ENCODE measurements around the gene MYO1B. TPM values are rescaled to one million over a fixed set of nuclear protein-coding genes. Genes with fewer than 3 reads are reported as not detected.

Gene MYO1B
- total and polyA plus RNA-seq, 10 of the 15 experiments (the other 5 are each of a cell fraction or from before 2014, with no cell fraction given) = 0.10 to 4.2 (median 1.6) TPM

- H3K27ac ChIP-seq (ENCODE audit: control insufficient read depth, insufficient read depth) = no peak overlapping the region
- no peaks in the 10 kb centered on the region for H4K20me1 ChIP-seq (ENCODE audit: control insufficient read depth, insufficient read depth)
- no peak overlapping the region for H3K4me2 ChIP-seq (ENCODE audit: control insufficient read depth, insufficient read depth)
- 20% methylated on average over 6 of the region's 6 CpGs for WGBS (ENCODE audit: insufficient coverage, insufficient replicate concordance, low lambda C conversion rate, missing lambda C conversion rate)
- FAIRE-seq = no peak
- ATAC-seq = no peak
- BruUV-seq (replicated peaks) = no TSS peak
- no peak for DNase-seq (ENCODE audit: low read depth, low spot score)
- no peaks in the 10 kb centered on the region for H3K79me2 ChIP-seq (ENCODE audit: control insufficient read depth, insufficient read depth, low read length)
- H3K9ac ChIP-seq (ENCODE audit: control insufficient read depth, insufficient read depth, low read length) = no peak overlapping the region
- no peak overlapping the region for H2AFZ ChIP-seq (ENCODE audit: control insufficient read depth, low read depth, low read length)
- H3K4me3 ChIP-seq = no peak overlapping the region
- ChIA-PET POLR2A (no interaction called here), CTCF (interaction anchor here (1.2 kb wide), 1 partner anchor 29 kb away, joined by 6 read pairs; no protein-coding TSS in a partner anchor), SMC1A (ENCODE audit: uncharacterized antibody, unreplicated experiment) (no interaction called here), RAD21 (ENCODE audit: unreplicated experiment) (no interaction called here)
- no peaks in the 10 kb centered on the region for H3K4me1 ChIP-seq (ENCODE audit: control insufficient read depth, insufficient read depth, low read length)
- no peaks in the 10 kb centered on the region; the same call in 2 of the 3 replicates for H3K9me3 ChIP-seq (replicated peaks; ENCODE audit: control insufficient read depth, insufficient read depth, low read length)
- TF ChIP-seq IRF4 (IDR thresholded peaks at IDR 0.05; ENCODE audit: low read depth, low read length) (no peak), ZNF217 (IDR thresholded peaks at IDR 0.05) (no peak), SPI1 (IDR thresholded peaks at IDR 0.05; ENCODE audit: borderline replicate concordance, insufficient read depth, low read depth, low read length) (no peak), SREBF1 (IDR thresholded peaks at IDR 0.05; ENCODE audit: low read length) (no peak), SRF (IDR thresholded peaks at IDR 0.05; ENCODE audit: low read depth in 2 of 2, low read length in 2 of 2) (no peak), ZNF687 (IDR thresholded peaks at IDR 0.05) (no peak), CHD2 (IDR thresholded peaks at IDR 0.05; ENCODE audit: borderline replicate concordance, low read depth, low read length) (no peak), KDM1A (IDR thresholded peaks at IDR 0.05; ENCODE audit: borderline replicate concordance) (no peak), MYC (IDR thresholded peaks at IDR 0.05; ENCODE audit: insufficient read depth, insufficient read length, insufficient replicate concordance, low read length, severe bottlenecking) (no peak), POLR2A (IDR thresholded peaks at IDR 0.05; ENCODE audit: low read depth, low read length) (no peak), ATF3 (IDR thresholded peaks at IDR 0.05; ENCODE audit: borderline replicate concordance, extremely low read depth, low read depth, low read length) (no peak), YBX1 (IDR thresholded peaks at IDR 0.05) (no peak)
- intact Hi-C loops (cut with micrococcal nuclease; ENCODE audit: unreplicated experiment) (no loop called here), in situ Hi-C loops (cut with MboI) (no loop called here)
- H3K36me3 ChIP-seq (ENCODE audit: control insufficient read depth in 2 of 2, insufficient read depth in 2 of 2, low read length in 1 of 2) = no peaks in the 10 kb centered on the region
- H3K27me3 ChIP-seq (replicated peaks in 1 of 2; ENCODE audit: control insufficient read depth in 2 of 2, insufficient read depth in 2 of 2, low read length in 1 of 2) = peaks cover 8 to 16% of the 10 kb centered on the region in 2 experiments
Observed at GRCh38 chr2:191246820-191247380, 1.7 kb downstream of the MYO1B start.

Measured in GM12878 (cell line).